H1 (cell line): ENCODE measurements around the gene CACNA1C. TPM values are rescaled to one million over a fixed set of nuclear protein-coding genes. Genes with fewer than 3 reads are reported as not detected.

Experiments
- CTCF ChIP-seq, 3 experiments: IDR thresholded peaks; 1 replicate in 2 of 3; 2 replicates in 1 of 3; pipeline versions ENCODE4 v1.5.1 to v1.6.1; 2011; ENCODE audit warnings: low read length in 3 of 3, mild to moderate bottlenecking in 3 of 3, inconsistent platforms in 2 of 3, low read depth in 1 of 3, moderate library complexity in 1 of 3; ENCODE audit not compliant: insufficient read depth in 1 of 3; ENCODE audit errors: control extremely low read depth in 1 of 3
- polyA plus RNA-seq, 7 experiments: library from polyadenylated mRNA; depleted of rRNA in 3 of 7; stranded (reverse) in 5 of 7; unstranded in 2 of 7; fragments of >200 nt in 5 of 7; fragments of 200-250 nt in 2 of 7; gene quantifications; 1 replicate in 5 of 7; 2 replicates in 1 of 7; 4 replicates in 1 of 7; pipeline versions ENCODE4 v1.2.1 to v1.2.3, GENCODE V29; 2011 to 2013; ENCODE audit warnings: missing spikeins in 2 of 7, mixed read lengths in 2 of 7
- total RNA-seq: library from RNA; stranded (reverse); fragmentation: NEBNext Ultra II Directional; extraction: Animal tissue kit (Norgen Biotek cat#: 25700); gene quantifications from 2 replicates; pipeline ENCODE4 v1.2.1, GENCODE V29; 2021

CACNA1C gene
- total and polyA plus RNA-seq, 2 of the 8 experiments (the other 6 are each of a cell fraction or from before 2014, with no cell fraction given): 1.3 TPM

- TF ChIP-seq CTCF (IDR thresholded peaks at IDR 0.05; ENCODE audit: control extremely low read depth in 1 of 3, insufficient read depth in 1 of 3, low read depth in 1 of 3, low read length in 3 of 3): no peak
- TF ChIP-seq, all 59 proteins: peak for 0
These were observed 480.2 kb downstream of the CACNA1C start (continued) for GRCh38 chr12:2533036-2533435.
